Thyroid gland (tissue), 4 donors: ENCODE results near the gene VKORC1L1.
"Not testable (repeated sequence)": the region's sequence is repeated elsewhere in the genome, so short reads cannot be mapped to it uniquely, and the experiment has no call there.

ENCODE experiments used
- POLR2A ChIP-seq, 2 donors: fragments of 450-650 bp; IDR thresholded peaks; one replicate each; pipeline ENCODE4 v1.6.1; 2017; ENCODE audit warnings: antibody characterized with exemption in 2 of 2, mild to moderate bottlenecking in 2 of 2, moderate library complexity in 1 of 2
- TF ChIP-seq, protein P1 (sequence below), 6 experiments: fragments of 200-600 bp in 3 of 6; fragments of 450-650 bp in 3 of 6; sonication (generic) in 3 of 6; IDR thresholded peaks; one replicate each; pipeline ENCODE4 v1.5.1; 2016 to 2019; ENCODE audit warnings: antibody characterized with exemption in 6 of 6, mild to moderate bottlenecking in 2 of 6, inconsistent platforms in 1 of 6, moderate library complexity in 1 of 6

DNA sequence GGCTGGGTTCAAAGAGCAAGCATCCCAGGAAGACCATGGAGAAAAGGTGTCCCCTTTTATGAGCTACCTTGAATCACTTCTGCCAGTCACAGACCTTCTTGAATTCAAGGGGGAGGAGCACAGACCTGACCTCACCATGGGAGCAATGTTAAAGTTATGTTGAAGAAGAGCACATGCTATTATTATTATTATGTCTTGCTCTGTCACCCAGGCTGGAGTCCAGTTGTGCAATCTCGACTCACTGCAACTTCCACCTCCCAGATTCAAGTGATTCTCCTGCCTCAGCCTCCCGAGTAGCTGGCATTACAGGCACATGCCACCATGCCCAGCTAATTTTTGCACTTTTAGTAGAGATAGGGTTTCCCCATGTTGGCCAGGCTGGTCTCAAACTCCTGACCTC lies 5.2 kb upstream of the VKORC1L1 start:
- not testable (repeated sequence) for TF ChIP-seq POLR2A (IDR thresholded peaks at IDR 0.05)
- TF ChIP-seq, protein P1, sequence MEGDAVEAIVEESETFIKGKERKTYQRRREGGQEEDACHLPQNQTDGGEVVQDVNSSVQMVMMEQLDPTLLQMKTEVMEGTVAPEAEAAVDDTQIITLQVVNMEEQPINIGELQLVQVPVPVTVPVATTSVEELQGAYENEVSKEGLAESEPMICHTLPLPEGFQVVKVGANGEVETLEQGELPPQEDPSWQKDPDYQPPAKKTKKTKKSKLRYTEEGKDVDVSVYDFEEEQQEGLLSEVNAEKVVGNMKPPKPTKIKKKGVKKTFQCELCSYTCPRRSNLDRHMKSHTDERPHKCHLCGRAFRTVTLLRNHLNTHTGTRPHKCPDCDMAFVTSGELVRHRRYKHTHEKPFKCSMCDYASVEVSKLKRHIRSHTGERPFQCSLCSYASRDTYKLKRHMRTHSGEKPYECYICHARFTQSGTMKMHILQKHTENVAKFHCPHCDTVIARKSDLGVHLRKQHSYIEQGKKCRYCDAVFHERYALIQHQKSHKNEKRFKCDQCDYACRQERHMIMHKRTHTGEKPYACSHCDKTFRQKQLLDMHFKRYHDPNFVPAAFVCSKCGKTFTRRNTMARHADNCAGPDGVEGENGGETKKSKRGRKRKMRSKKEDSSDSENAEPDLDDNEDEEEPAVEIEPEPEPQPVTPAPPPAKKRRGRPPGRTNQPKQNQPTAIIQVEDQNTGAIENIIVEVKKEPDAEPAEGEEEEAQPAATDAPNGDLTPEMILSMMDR (IDR thresholded peaks at IDR 0.05), result not testable (repeated sequence)
